NCI-H774 (cell line): ENCODE data around the gene SIAH1.
"Not testable (repeated sequence)": the region's sequence is repeated elsewhere in the genome, so short reads cannot be mapped to it uniquely, and the experiment has no call there.

Source experiments
- DNase-seq: peaks from one replicate; lab custom pipeline; 2025; lab: John Stamatoyannopoulos, UW

Gene SIAH1

GRCh38 chr16:48366165-48367093, 18.8 kb downstream of the SIAH1 start:
- DNase-seq = peak; percentile 3

GRCh38 chr16:48365601-48366164, 19.5 kb downstream of the SIAH1 start:
- peak; percentile 75 for DNase-seq

- no peak for DNase-seq
Measured at GRCh38 chr16:48365025-48365600, 20.1 kb downstream of the SIAH1 start.

- DNase-seq = no peak
Measured at GRCh38 chr16:48361540-48362144, 23.6 kb downstream of the SIAH1 start.

GRCh38 chr16:48361012-48361411, 24.2 kb downstream of the SIAH1 start:
- no peak for DNase-seq

- no peak for DNase-seq
Measured at GRCh38 chr16:48359983-48360382, 25.2 kb downstream of the SIAH1 start.

- no peak for DNase-seq
Measured at GRCh38 chr16:48358419-48358818, 26.8 kb downstream of the SIAH1 start.

- no peak for DNase-seq
Measured at GRCh38 chr16:48356633-48357376, 28.4 kb downstream of the SIAH1 start.

GRCh38 chr16:48354877-48355855, 30.0 kb downstream of the SIAH1 start:
- DNase-seq = no peak

- DNase-seq = not testable (repeated sequence)
Measured at GRCh38 chr16:48354385-48354784, 30.8 kb downstream of the SIAH1 start.

GRCh38 chr16:48353565-48354163, 31.5 kb downstream of the SIAH1 start:
- peak; percentile 18 for DNase-seq

- DNase-seq = no peak
Measured at GRCh38 chr16:48352648-48353390, 32.4 kb downstream of the SIAH1 start.

GRCh38 chr16:48350736-48351135, 34.5 kb downstream of the SIAH1 start:
- no peak for DNase-seq

- DNase-seq = no peak
Measured at GRCh38 chr16:48347980-48348379, 37.2 kb downstream of the SIAH1 start.

- no peak for DNase-seq
Measured at GRCh38 chr16:48347191-48347865, 37.9 kb downstream of the SIAH1 start.

GRCh38 chr16:48342591-48342990, 42.6 kb downstream of the SIAH1 start:
- no peak for DNase-seq

GRCh38 chr16:48340054-48340453, 45.2 kb downstream of the SIAH1 start:
- DNase-seq = no peak

- DNase-seq = no peak
Measured at GRCh38 chr16:48335961-48336360, 49.3 kb downstream of the SIAH1 start.

- no peak for DNase-seq
Measured at GRCh38 chr16:48334325-48334724, 50.9 kb downstream of the SIAH1 start.
